NCI-H69 (cell line): ENCODE data around the gene TSPAN4.

Source experiments
- DNase-seq: peaks from one replicate; lab custom pipeline; 2025; lab: John Stamatoyannopoulos, UW

TSPAN4 gene

GRCh38 chr11:911031-911889, 68.6 kb downstream of the TSPAN4 start:
- peak; percentile 72 for DNase-seq

DNA sequence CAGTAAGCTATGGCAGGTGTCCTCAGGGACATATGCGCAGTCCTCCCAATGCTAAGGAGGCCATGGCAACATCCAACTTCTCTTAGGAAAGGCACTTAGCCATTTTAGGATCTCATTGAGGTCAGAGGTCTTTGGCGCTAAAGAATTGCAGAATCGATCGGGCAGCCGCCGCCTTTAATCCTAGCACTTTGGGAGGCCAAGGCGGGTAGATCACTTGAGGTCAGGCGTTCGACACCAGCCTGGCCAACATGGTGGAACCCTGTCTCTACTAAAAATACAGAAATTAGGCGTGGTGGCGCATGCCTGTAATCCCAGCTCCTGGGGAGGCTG, 69.2 kb downstream of the TSPAN4 start:
- no peak for DNase-seq

GRCh38 chr11:912266-912665, 69.6 kb downstream of the TSPAN4 start:
- DNase-seq = no peak

- no peak for DNase-seq
Measured at GRCh38 chr11:913043-913442, 70.4 kb downstream of the TSPAN4 start.

GRCh38 chr11:914204-914603, 71.6 kb downstream of the TSPAN4 start:
- no peak for DNase-seq

GRCh38 chr11:914747-915501, 72.3 kb downstream of the TSPAN4 start:
- DNase-seq = no peak
